SW 1271 (cell line): Measurements from ENCODE around the gene CADPS.
A peak's percentile ranks its signal among the peaks of the same experiment; 100 is the strongest.

Experiments used
- DNase-seq, 2 experiments: peaks; one replicate each; lab custom pipeline; 2025; lab: John Stamatoyannopoulos, UW

CADPS gene

GRCh38 chr3:62556121-62556815, 318.9 kb downstream of the CADPS start:
- no peak for DNase-seq

- peak in 1 of 2 experiments; percentile 24 for DNase-seq
Observed at GRCh38 chr3:62554264-62554799, 320.9 kb downstream of the CADPS start.

- DNase-seq = no peak
Observed at GRCh38 chr3:62553811-62554210, 321.4 kb downstream of the CADPS start.

GRCh38 chr3:62551556-62551955, 323.7 kb downstream of the CADPS start:
- no peak for DNase-seq

GRCh38 chr3:62550439-62550838, 324.8 kb downstream of the CADPS start:
- no peak for DNase-seq

- DNase-seq = no peak
Observed at GRCh38 chr3:62548528-62549205, 326.5 kb downstream of the CADPS start.

- no peak for DNase-seq
Observed at GRCh38 chr3:62546266-62546665, 328.9 kb downstream of the CADPS start.

GRCh38 chr3:62542185-62542584, 333.0 kb downstream of the CADPS start:
- no peak for DNase-seq

GRCh38 chr3:62539762-62540161, 335.5 kb downstream of the CADPS start:
- no peak for DNase-seq

GRCh38 chr3:62538691-62539356, 336.4 kb downstream of the CADPS start:
- DNase-seq = no peak

GRCh38 chr3:62534326-62534725, 340.9 kb downstream of the CADPS start:
- no peak for DNase-seq

- DNase-seq = no peak
Observed at GRCh38 chr3:62532796-62533195, 342.4 kb downstream of the CADPS start.

GRCh38 chr3:62531981-62532380, 343.2 kb downstream of the CADPS start:
- DNase-seq = no peak

- no peak for DNase-seq
Observed at GRCh38 chr3:62531493-62531892, 343.7 kb downstream of the CADPS start.

- DNase-seq = no peak
Observed at GRCh38 chr3:62529230-62529629, 346.0 kb downstream of the CADPS start.

- no peak for DNase-seq
Observed at GRCh38 chr3:62527474-62527873, 347.7 kb downstream of the CADPS start.

- no peak for DNase-seq
Observed at GRCh38 chr3:62525281-62525680, 349.9 kb downstream of the CADPS start.

- DNase-seq = no peak
Observed at GRCh38 chr3:62523672-62524071, 351.5 kb downstream of the CADPS start.

- DNase-seq = no peak
Observed at GRCh38 chr3:62521464-62522105, 353.6 kb downstream of the CADPS start.

- DNase-seq = no peak
Observed at GRCh38 chr3:62503516-62503915, 371.7 kb downstream of the CADPS start.

GRCh38 chr3:62502315-62503300, 372.6 kb downstream of the CADPS start:
- DNase-seq = no peak
